ENCODE results near the gene SFXN4. TPM values are rescaled to one million over a fixed set of nuclear protein-coding genes. Genes with fewer than 3 reads are reported as not detected.

The SFXN4 gene
- total and polyA plus RNA-seq, 9 of the 15 experiments (the other 6 are each of a cell fraction or from before 2014, with no cell fraction given) = 40.1 to 97.8 (median 54.5) TPM

GRCh38 chr10:119207366-119207666 lies 41.8 kb upstream of the SFXN4 start, which contains the start of gene GRK5 (continued):
- TF ChIP-seq HMGN3 (IDR thresholded peaks at IDR 0.05; ENCODE audit: borderline replicate concordance, extremely low read depth, insufficient read length, low read depth, low read length) (peak; percentile 52), MEIS2 (IDR thresholded peaks at IDR 0.05; ENCODE audit: partially characterized antibody) (peak; percentile 75), POLR2G (IDR thresholded peaks at IDR 0.05; ENCODE audit: low read depth, low read length) (peak; percentile 83), YY1 (IDR thresholded peaks at IDR 0.05; ENCODE audit: borderline replicate concordance in 1 of 3, control insufficient read depth in 1 of 3, extremely low read depth in 1 of 3, insufficient read depth in 3 of 3, insufficient read length in 1 of 3, insufficient replicate concordance in 2 of 3, low read depth in 1 of 3, low read length in 2 of 3) (peak in 2 of 3 experiments; percentile 31 to 33), CCNT2 (IDR thresholded peaks at IDR 0.05; ENCODE audit: borderline replicate concordance, extremely low read depth, insufficient read length, low read depth, low read length) (peak; percentile 21), TBP (optimal IDR thresholded peaks at IDR 0.05; ENCODE audit: low read depth, low read length) (peak; percentile 34), RBBP5 (IDR thresholded peaks at IDR 0.05; ENCODE audit: borderline replicate concordance, insufficient read depth, low read length, poor library complexity, severe bottlenecking) (peak; percentile 22), PRMT5 (CRISPR knock-in tag; IDR thresholded peaks at IDR 0.05) (no peak), PHF8 (IDR thresholded peaks at IDR 0.05; ENCODE audit: borderline replicate concordance, low read length) (peak; percentile 20; the same call in 1 of the 2 replicates), RB1 (IDR thresholded peaks at IDR 0.05; ENCODE audit: low read depth) (peak; percentile 2; the same call in 1 of the 2 replicates), CXXC5 (CRISPR knock-in tag; IDR thresholded peaks at IDR 0.05) (peak; percentile 58; the same call in 1 of the 2 replicates)
